Activated CD8-positive, alpha-beta T cell treated with anti-CD3 and anti-CD28 coated beads for 36 hours (primary cell): Measurements from ENCODE around the gene ZSCAN12. TPM values are rescaled to one million over a fixed set of nuclear protein-coding genes. Genes with fewer than 3 reads are reported as not detected.

Experiments used
- ATAC-seq: fragments of 200-7000 bp; cut with Tn5 transposase; one replicate; pipeline ENCODE4 v1.10.0; 2021; ENCODE audit warnings: mild to moderate bottlenecking, moderate library complexity
- CTCF ChIA-PET: fragments of 350-600 bp; sonication (Branson Sonifier 250); formaldehyde crosslinking; loops from one replicate; lab custom pipeline; 2021; ENCODE audit warnings: antibody characterized with exemption; lab: Charles Lee
- POLR2A ChIA-PET: fragments of 350-600 bp; sonication (Branson Sonifier 250); formaldehyde crosslinking; loops from one replicate; lab custom pipeline; 2021; ENCODE audit warnings: antibody characterized with exemption; lab: Charles Lee
- DNase-seq: peaks from one replicate; pipeline ENCODE4 v3.0.0-alpha.2; 2020
- H3K27ac Mint-ChIP-seq: one replicate; pipeline ENCODE4 v1.8.0; 2021; ENCODE audit warnings: mild to moderate bottlenecking, mixed read lengths
- H3K27me3 Mint-ChIP-seq: one replicate; pipeline ENCODE4 v1.8.0; 2021; ENCODE audit warnings: mixed read lengths
- H3K36me3 Mint-ChIP-seq: one replicate; pipeline ENCODE4 v1.8.0; 2021; ENCODE audit warnings: low read depth, mixed read lengths
- H3K4me1 Mint-ChIP-seq: one replicate; pipeline ENCODE4 v1.8.0; 2021; ENCODE audit warnings: low read depth, mixed read lengths
- H3K4me3 Mint-ChIP-seq: one replicate; pipeline ENCODE4 v1.8.0; 2021; ENCODE audit warnings: mild to moderate bottlenecking, moderate library complexity, mixed read lengths
- H3K9me3 Mint-ChIP-seq: one replicate; pipeline ENCODE4 v1.8.0; 2021; ENCODE audit warnings: mixed read lengths
- CTCF ChIP-seq: fragments of 200-600 bp; IDR thresholded peaks from one replicate; pipeline ENCODE4 v1.8.0; 2022; ENCODE audit warnings: antibody characterized with exemption, mild to moderate bottlenecking
- intact Hi-C: fragments of 100-400 bp; cut with micrococcal nuclease; formaldehyde crosslinking; loops from one replicate; pipeline ENCODE4 v1.10.0; 2022
- total RNA-seq, 2 experiments: library from RNA; stranded (reverse); gene quantifications; one replicate each; pipeline ENCODE4 v1.2.3, GENCODE V29; 2021

ZSCAN12 gene
- total RNA-seq, 2 experiments from 2014 or later, result 7.1 to 7.4 TPM

DNA sequence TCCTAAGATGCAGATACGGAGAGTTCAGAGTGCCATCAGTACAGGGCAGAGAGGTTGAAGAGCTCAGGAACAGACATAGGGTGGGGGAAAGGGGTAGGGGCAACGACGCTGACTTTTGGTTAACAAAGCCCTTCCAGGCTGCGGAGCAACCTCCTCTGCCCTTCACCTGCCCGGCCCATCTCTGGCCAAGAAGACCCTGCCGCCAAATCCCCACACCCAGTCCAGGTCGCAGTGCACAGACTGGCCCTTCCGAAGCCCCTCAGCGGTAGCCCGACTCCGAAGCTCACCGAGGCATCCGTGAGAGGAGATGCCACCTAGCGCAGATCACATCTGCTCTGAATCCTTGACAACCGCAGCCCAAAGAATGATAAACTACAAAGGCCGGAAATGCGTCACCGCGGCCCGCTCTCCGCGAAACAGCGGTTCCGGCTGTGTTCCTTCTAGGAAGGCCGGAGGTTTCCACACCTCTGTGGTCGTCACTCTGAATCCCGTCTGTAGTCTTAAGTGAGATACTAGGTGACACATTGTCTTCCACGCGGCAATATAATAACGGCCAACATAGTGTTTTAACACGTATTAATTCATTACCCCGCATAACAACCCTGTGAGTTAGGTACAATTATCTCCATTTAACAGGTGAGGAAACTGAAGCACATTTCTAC lies 43.7 kb upstream of the ZSCAN12 start, which contains the start of gene ZSCAN23:
ZSCAN23 (minus strand) TSS at position 380 of the 662 bp plus-strand sequence. CDS start 7,225 bp downstream, outside the sequence.
- H3K9me3 Mint-ChIP-seq, result peaks cover 10% of the 10 kb centered on the region
- TF ChIP-seq CTCF, result no peak
- H3K27ac Mint-ChIP-seq, result peak within 1 kb of the TSS; percentile 96
- intact Hi-C loops, result loop anchor here (5.0 kb wide), 1 partner anchor 41 kb away; no protein-coding TSS in a partner anchor
- ATAC-seq (peak; percentile 85), DNase-seq (peak; percentile 94)
- POLR2A ChIA-PET, result interaction anchor here (0.7 to 1.5 kb wide), 2 partner anchors 20 to 619 kb away, joined by 3 read pairs; a partner anchor contains a TSS
- CTCF ChIA-PET, result interaction anchor here (0.6 kb wide), 1 partner anchor 11 kb away, joined by 4 read pairs; no protein-coding TSS in a partner anchor
- peaks cover 28% of the 10 kb centered on the region for H3K4me1 Mint-ChIP-seq
- peaks cover 24% of the 10 kb centered on the region for H3K36me3 Mint-ChIP-seq
- peaks cover 32% of the 10 kb centered on the region for H3K27me3 Mint-ChIP-seq
- peak within 1 kb of the TSS; percentile 98 for H3K4me3 Mint-ChIP-seq

GRCh38 chr6:28442586-28442985 lies 43.0 kb upstream of the ZSCAN12 start:
- Mint-ChIP-seq H3K9me3 (peaks cover 10% of the 10 kb centered on the region), H3K27me3 (peaks cover 30% of the 10 kb centered on the region), H3K4me1 (peaks cover 28% of the 10 kb centered on the region), H3K4me3 (peak overlapping the region; percentile 98), H3K27ac (peak overlapping the region; percentile 96), H3K36me3 (peaks cover 24% of the 10 kb centered on the region)
- DNase-seq (no peak), ATAC-seq (no peak)
- CTCF ChIA-PET, result interaction anchor here (0.6 kb wide), 1 partner anchor 10 kb away, joined by 4 read pairs; no protein-coding TSS in a partner anchor
- POLR2A ChIA-PET, result interaction anchor here (0.7 to 1.5 kb wide), 2 partner anchors 19 to 618 kb away, joined by 3 read pairs; a partner anchor contains a TSS
- TF ChIP-seq CTCF, result no peak
- intact Hi-C loops, result loop anchor here (5.0 kb wide), 1 partner anchor 40 kb away; no protein-coding TSS in a partner anchor

GRCh38 chr6:28436404-28436803 lies 36.9 kb upstream of the ZSCAN12 start:
- no peak for ATAC-seq
- CTCF ChIA-PET, result interaction anchor here (1.0 kb wide), 1 partner anchor 11 kb away, joined by 3 read pairs; no protein-coding TSS in a partner anchor
- intact Hi-C loops, result no loop called here

GRCh38 chr6:28433119-28433518 lies 33.6 kb upstream of the ZSCAN12 start:
- no peak for DNase-seq
- Mint-ChIP-seq H3K27me3 (peaks cover 5% of the 10 kb centered on the region), H3K36me3 (peaks cover 3% of the 10 kb centered on the region), H3K4me3 (no peak overlapping the region), H3K4me1 (peaks cover 8% of the 10 kb centered on the region), H3K9me3 (no peaks in the 10 kb centered on the region), H3K27ac (no peak overlapping the region)
- ATAC-seq, result no peak
- POLR2A ChIA-PET, result no interaction called here
- CTCF ChIA-PET, result interaction anchor here (1.3 kb wide), 1 partner anchor 10 kb away, joined by 4 read pairs; the partner anchor contains the start of gene ZSCAN23
- intact Hi-C loops, result no loop called here
- TF ChIP-seq CTCF, result no peak

More at GRCh38 chr6:28436404-28436803, 36.9 kb upstream of the ZSCAN12 start:
- TF ChIP-seq CTCF, result no peak
- Mint-ChIP-seq H3K27me3 (peaks cover 2% of the 10 kb centered on the region), H3K4me3 (no peak overlapping the region), H3K9me3 (no peaks in the 10 kb centered on the region), H3K27ac (no peak overlapping the region), H3K36me3 (peaks cover 5% of the 10 kb centered on the region), H3K4me1 (peaks cover 2% of the 10 kb centered on the region)
- no peak for DNase-seq
- POLR2A ChIA-PET, result no interaction called here

DNA sequence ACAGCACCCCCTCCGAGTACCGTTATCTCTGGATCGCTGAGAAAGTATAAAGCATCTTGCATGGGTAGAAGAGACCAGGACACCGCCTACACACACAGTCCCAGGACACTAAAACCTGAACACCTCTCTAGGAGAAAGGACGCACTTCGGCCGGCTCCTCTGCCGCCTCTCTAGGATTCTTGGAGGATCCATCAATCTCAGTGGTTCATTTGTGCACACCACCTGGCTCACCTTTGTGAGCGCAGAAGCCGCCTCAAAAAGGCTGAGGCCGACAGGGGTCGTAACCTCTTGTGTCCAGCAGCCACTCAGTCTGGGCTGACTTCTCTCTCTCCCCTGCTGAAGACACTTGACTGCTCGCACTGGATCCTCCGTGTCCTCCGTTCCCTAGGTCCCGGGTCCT lies 30.2 kb upstream of the ZSCAN12 start:
- intact Hi-C loops, result no loop called here
- DNase-seq, result no peak
- ChIA-PET POLR2A (no interaction called here), CTCF (interaction anchor here (2.1 kb wide), 1 partner anchor 10 kb away, joined by 6 read pairs; no protein-coding TSS in a partner anchor)
- Mint-ChIP-seq H3K27ac (no peak overlapping the region), H3K36me3 (peaks cover 2% of the 10 kb centered on the region), H3K9me3 (peaks cover 2% of the 10 kb centered on the region), H3K4me1 (peaks cover 13% of the 10 kb centered on the region), H3K4me3 (no peak overlapping the region), H3K27me3 (peaks cover 5% of the 10 kb centered on the region)
- no peak for TF ChIP-seq CTCF
- ATAC-seq, result no peak
